Activated T-cell treated with anti-CD3 and anti-CD28 coated beads for 1 hour (primary cell): ENCODE data around the gene EVC.

Experiments used
- DNase-seq: peaks from one replicate; pipeline ENCODE4 v3.0.0-alpha.2; 2020; ENCODE audit warnings: low read depth

Gene EVC

GRCh38 chr4:5710961-5711478, at the start of gene EVC:
EVC (plus strand) TSS chr4:5711201; CDS start chr4:5711381, 180 bp downstream.
- peak; percentile 4 for DNase-seq

DNA sequence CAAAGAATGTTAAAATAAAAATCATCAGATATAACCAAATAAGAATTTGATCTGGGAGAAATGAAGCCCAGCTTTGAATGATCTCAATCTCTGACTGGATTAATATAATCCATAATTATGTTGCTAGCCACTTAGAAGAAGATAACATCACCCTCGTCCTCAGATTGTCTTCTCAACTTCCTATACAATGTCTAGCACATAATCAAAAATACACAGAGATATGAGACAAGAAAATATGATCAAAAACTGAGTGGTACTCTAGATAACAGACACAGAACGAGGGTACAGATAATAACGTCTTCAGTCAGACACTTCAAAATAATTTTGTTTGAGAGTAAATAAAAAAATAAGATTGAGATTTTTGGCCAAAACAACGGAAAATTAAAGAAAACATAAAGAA, 49.8 kb upstream of the EVC start:
- DNase-seq: no peak

GRCh38 chr4:5662555-5662954, 48.4 kb upstream of the EVC start:
- DNase-seq: no peak

- no peak for DNase-seq
Measured at GRCh38 chr4:5664778-5665177, 46.2 kb upstream of the EVC start.

GRCh38 chr4:5666741-5667140, 44.3 kb upstream of the EVC start:
- DNase-seq: no peak

DNA sequence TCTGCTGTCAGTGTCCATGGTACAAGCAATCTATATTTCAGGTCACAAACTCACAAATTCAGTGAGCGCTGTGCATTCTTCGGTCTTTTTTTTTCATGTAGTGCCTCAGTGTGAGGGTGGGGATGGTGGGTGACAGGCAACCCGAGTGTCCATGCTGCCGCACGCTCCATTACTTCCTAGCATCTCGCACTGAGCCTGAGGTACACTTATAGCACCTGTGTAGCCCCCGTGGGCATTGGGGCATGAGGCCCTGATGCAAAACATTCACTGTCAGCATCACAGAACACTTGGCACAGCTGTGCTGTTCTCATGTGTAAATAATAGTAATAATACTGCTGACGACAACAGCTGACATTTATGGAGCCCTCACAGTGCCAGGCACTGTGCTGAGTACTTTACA, 34.2 kb upstream of the EVC start:
- DNase-seq: no peak

- no peak for DNase-seq
Measured at GRCh38 chr4:5678977-5679376, 32.0 kb upstream of the EVC start.

GRCh38 chr4:5683566-5683965, 27.4 kb upstream of the EVC start:
- no peak for DNase-seq

DNA sequence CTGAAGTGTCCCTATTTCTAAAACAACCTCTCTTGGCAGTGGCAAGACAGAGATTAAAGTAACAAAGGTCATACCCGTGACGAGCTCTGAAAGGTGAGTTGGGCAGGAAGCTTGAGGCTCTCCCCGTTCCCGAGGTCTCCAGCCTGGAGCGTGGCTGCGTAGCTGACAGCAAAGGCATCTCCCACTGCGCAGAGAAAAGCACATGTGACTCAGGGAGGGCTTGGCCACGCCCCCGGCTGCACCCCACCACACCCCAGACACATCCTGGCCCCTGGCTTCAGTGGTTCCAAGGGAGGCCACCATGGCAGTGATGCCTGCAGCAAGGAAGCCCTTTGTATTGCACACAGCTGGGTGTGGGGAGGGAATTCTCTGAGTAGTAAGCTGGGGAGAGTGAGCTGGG, 25.7 kb upstream of the EVC start:
- DNase-seq: no peak

DNA sequence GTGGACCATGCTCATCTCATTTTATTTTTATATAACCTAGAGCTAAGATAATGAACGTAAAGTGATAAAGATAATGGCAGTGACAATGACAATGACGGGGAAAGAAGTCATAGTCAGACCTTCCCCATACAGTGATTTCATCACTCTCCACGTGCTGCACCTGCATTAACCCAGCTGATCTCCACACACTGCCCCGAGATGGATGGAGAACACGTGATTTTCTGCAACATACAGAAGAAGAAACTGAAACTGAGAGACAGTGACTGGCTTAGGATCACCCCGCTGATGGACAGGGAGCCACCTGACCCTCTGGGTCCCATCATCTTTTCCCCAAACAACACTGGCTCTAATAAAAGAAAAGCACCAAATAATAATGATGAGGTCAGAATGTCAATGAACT, 24.7 kb upstream of the EVC start:
- no peak for DNase-seq

GRCh38 chr4:5689065-5689464, 21.9 kb upstream of the EVC start:
- no peak for DNase-seq

DNA sequence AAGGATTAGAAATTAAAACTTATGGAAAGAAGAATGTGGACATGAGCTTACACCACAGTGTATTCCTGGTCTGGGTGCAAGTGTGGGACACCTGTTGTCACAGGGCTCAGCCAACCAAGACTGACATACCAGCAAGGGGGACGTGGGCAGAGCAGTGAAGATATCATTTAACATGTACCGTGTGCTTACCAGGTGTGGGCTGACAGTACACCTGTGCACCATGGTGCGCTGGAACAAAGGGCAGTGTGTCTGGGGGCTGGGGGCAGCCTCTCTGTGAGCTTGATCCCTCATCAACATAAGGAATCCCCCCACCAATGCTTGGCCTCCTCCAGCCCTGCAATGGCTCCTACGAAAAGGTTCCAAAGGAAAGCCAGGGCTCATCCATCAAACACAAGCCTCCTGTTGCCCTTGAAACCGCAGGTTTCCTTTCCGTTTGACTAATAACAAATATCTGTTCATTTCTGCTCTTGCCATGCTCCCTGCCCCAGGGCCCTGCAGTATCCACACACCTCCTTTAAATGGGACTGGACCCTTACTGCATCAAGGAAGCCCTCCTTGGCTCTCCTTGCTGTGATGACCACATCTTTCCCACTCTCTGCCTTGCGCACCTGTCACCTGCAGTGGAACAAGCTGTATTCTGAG, 19.4 kb upstream of the EVC start:
- DNase-seq: no peak

DNA sequence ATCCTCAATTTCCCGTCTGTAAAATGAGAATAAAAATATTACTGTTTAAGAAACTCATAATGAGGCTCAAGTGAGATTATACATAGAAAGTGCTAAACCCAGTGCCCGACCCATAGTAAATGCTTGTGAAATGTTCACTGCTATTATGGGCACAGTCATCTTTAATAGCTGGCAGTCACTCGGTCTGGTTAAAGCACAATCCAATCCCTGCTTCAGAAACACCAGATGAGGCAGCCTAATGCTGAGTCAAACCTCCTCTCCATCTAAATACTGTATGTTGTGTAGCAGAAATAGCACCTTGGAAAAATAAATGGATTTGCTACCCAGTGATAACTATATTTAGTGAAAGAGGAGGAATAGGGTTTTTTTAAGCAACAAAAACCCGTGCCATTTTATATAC, 17.1 kb upstream of the EVC start:
- DNase-seq: no peak

- no peak for DNase-seq
Measured at GRCh38 chr4:5696341-5696740, 14.7 kb upstream of the EVC start.

DNA sequence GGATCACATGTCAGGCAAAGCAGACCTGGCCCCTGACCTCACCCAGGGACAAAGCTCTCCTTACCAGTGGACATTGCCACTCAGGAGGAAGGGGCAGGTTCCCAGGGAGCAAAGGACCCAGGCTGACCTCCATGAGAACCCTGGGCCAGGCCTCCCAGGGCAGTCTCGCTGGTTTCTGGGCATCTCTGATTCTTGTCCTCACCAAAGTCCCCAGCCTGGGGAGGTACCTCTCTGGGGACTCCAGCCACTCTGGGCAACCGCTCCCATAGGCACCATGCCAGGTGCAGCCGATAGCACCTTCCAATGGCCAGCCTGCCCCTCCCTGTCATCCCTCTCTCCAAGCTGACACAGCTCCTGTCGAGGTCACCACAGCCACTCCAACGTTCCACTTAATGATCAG, 10.5 kb upstream of the EVC start:
- DNase-seq: no peak

DNA sequence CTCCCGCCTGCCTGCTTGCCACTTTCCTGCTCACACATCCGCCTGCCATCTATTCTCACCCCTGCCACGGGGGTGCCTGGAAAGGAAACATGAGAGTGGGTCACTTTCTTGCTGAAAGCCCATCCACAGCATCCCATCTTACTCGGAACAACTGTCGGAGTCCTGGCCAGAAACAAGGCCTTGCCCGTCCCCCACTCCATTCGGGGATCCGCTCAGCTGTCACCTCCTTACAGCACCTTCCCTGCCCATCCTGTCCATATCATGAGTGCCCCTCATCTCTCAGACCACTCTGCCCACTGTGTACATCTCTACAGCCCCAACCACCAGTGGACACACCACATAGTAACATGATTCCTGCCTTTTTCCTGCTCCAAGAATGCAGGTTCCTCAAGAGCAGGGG, 9.0 kb upstream of the EVC start:
- DNase-seq: no peak

DNA sequence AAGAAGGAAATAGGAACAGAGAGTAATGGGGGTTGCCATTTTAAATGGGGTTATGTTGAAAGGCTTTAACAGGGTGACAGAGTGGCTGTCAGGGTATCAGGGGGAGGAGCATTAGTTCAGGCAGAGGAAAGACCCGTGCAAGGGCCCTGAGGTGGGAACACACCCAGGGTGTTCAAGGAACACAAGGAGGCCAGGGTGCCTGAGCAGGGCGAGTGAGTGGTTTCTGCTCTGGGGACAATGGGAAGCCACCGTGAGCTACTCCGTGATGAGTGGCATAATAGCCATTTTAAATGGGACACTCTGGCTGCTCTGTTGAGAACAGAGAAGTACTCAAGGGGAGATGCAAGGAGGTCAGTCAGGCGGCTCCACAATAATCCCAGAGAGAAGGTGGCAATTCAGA, 7.2 kb upstream of the EVC start:
- no peak for DNase-seq

- no peak for DNase-seq
Measured at GRCh38 chr4:5704276-5704675, 6.7 kb upstream of the EVC start.

- no peak for DNase-seq
Measured at GRCh38 chr4:5705647-5706320, 5.2 kb upstream of the EVC start.

DNA sequence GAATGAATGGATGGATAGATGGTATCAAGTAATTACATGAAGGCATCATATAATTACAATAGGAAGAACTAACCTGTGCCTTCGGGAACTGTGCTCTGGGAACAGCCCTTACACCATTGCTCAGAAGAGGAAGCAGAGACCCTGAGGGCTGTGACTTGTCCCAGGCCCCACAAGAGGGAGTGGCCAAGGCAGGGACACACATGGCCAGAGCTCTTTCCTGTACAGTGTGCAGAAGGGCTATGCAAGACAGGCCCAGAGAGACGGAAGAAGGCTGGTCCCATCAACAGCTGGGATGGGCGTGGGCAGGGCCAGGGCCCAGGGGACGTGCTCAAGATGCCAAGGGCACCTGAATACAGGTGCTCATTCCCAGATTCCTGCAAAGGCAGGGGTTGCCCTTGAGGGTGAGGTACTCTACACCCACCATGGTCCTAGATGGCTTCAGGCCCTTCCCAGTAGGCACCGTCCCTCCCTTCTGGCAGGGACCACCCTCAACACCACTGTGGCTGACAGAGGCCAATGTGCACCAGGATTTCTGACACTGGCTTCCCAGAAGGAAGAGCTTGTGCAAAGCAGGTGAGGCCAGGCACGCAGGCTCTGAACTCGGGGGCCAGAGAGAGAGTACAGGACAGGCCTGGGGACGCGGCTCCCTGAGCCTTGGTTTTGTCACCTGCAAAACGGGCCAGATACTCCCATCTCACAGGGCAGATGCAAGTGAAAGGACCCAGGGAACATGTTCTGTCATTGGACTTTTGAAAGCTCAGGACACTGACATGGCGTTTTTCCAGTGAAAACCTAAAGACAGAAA, 4.3 kb upstream of the EVC start:
- no peak for DNase-seq

GRCh38 chr4:5707366-5707765, 3.6 kb upstream of the EVC start:
- DNase-seq: no peak

- no peak for DNase-seq
Measured at GRCh38 chr4:5707778-5708448, 3.1 kb upstream of the EVC start.
